ENCODE measurements around the gene TMEM185B. TPM values are rescaled to one million over a fixed set of nuclear protein-coding genes. Genes with fewer than 3 reads are reported as not detected.

The TMEM185B gene
- total RNA-seq, 1 donor from 2014 or later = 22.4 TPM

- no peaks in the 10 kb centered on the region for H3K9me3 Mint-ChIP-seq
- DNase-seq (ENCODE audit: low read depth, low spot score) = no peak
- peak overlapping the region; percentile 37 for H3K4me3 Mint-ChIP-seq
- no peak overlapping the region for H3K27ac Mint-ChIP-seq (ENCODE audit: unreplicated experiment)
- H3K36me3 Mint-ChIP-seq (ENCODE audit: low read depth) = no peaks in the 10 kb centered on the region
- no peak for TF ChIP-seq CTCF (conservative IDR thresholded peaks at IDR 0.05)
- peaks cover 36% of the 10 kb centered on the region for H3K27me3 Mint-ChIP-seq (ENCODE audit: low read depth)
- H3K4me1 Mint-ChIP-seq = peaks cover 58% of the 10 kb centered on the region
Measured at GRCh38 chr2:120250640-120251039, 27.4 kb upstream of the TMEM185B start.

- Mint-ChIP-seq H3K27ac (ENCODE audit: unreplicated experiment) (peak overlapping the region; percentile 81), H3K4me1 (peaks cover 40% of the 10 kb centered on the region), H3K36me3 (ENCODE audit: low read depth) (no peaks in the 10 kb centered on the region), H3K9me3 (no peaks in the 10 kb centered on the region), H3K27me3 (ENCODE audit: low read depth) (peaks cover 34% of the 10 kb centered on the region), H3K4me3 (no peak overlapping the region)
- no peak for TF ChIP-seq CTCF (conservative IDR thresholded peaks at IDR 0.05)
- no peak for DNase-seq (ENCODE audit: low read depth, low spot score)
Measured at GRCh38 chr2:120247851-120248250, 24.7 kb upstream of the TMEM185B start.

- DNase-seq (ENCODE audit: low read depth, low spot score) = no peak
- peak overlapping the region; percentile 83 for H3K27ac Mint-ChIP-seq (ENCODE audit: unreplicated experiment)
- peaks cover 28% of the 10 kb centered on the region for H3K27me3 Mint-ChIP-seq (ENCODE audit: low read depth)
- H3K9me3 Mint-ChIP-seq = no peaks in the 10 kb centered on the region
- no peak for TF ChIP-seq CTCF (conservative IDR thresholded peaks at IDR 0.05)
- H3K4me3 Mint-ChIP-seq = peak overlapping the region; percentile 38
- no peaks in the 10 kb centered on the region for H3K36me3 Mint-ChIP-seq (ENCODE audit: low read depth)
- peaks cover 32% of the 10 kb centered on the region for H3K4me1 Mint-ChIP-seq
Measured at GRCh38 chr2:120246546-120247300, 23.5 kb upstream of the TMEM185B start.

- no peak for TF ChIP-seq CTCF (conservative IDR thresholded peaks at IDR 0.05)
- Mint-ChIP-seq H3K4me1 (peaks cover 31% of the 10 kb centered on the region), H3K27me3 (ENCODE audit: low read depth) (peaks cover 23% of the 10 kb centered on the region), H3K4me3 (no peak overlapping the region), H3K9me3 (no peaks in the 10 kb centered on the region), H3K36me3 (ENCODE audit: low read depth) (no peaks in the 10 kb centered on the region), H3K27ac (ENCODE audit: unreplicated experiment) (no peak overlapping the region)
- DNase-seq (ENCODE audit: low read depth, low spot score) = no peak
Measured at GRCh38 chr2:120245520-120246332, 22.5 kb upstream of the TMEM185B start.

- no peaks in the 10 kb centered on the region for H3K36me3 Mint-ChIP-seq (ENCODE audit: low read depth)
- peak overlapping the region; percentile 37 for H3K27ac Mint-ChIP-seq (ENCODE audit: unreplicated experiment)
- no peak overlapping the region for H3K4me3 Mint-ChIP-seq
- no peak for DNase-seq (ENCODE audit: low read depth, low spot score)
- H3K27me3 Mint-ChIP-seq (ENCODE audit: low read depth) = peaks cover 18% of the 10 kb centered on the region
- no peaks in the 10 kb centered on the region for H3K9me3 Mint-ChIP-seq
- H3K4me1 Mint-ChIP-seq = peaks cover 31% of the 10 kb centered on the region
- no peak for TF ChIP-seq CTCF (conservative IDR thresholded peaks at IDR 0.05)
Measured at GRCh38 chr2:120244656-120245519, 21.7 kb upstream of the TMEM185B start.

Data from neural crest cell (in vitro differentiated cells).